ENCODE data around the gene MIGA1. TPM values are rescaled to one million over a fixed set of nuclear protein-coding genes. Genes with fewer than 3 reads are reported as not detected.
A peak's percentile ranks its signal among the peaks of the same experiment; 100 is the strongest.
"Not testable (repeated sequence)": the region's sequence is repeated elsewhere in the genome, so short reads cannot be mapped to it uniquely, and the experiment has no call there.

Gene MIGA1
- total and polyA plus RNA-seq, 9 of the 15 experiments (the other 6 are each of a cell fraction or from before 2014, with no cell fraction given): 1.6 to 5.1 (median 2.9) TPM

DNA sequence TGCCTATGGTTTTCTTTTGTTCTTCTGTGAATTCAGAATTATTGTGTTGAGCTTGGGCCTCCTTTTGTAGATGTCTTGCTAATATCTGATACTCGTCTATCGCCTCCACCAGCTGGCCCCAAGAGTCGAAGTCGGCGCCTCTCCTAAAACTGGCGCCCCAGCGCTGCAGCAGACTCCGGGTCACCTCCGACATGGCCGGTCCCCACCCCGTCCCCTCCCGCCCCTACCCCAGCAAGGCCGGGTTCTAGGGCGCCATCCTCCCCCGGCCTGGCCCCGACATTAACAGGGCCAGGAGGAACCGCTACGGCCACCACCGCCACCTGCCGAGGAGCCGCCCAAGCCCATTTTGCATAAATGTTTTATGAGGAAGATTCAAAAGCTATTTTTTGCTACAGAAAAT is 32.1 kb downstream of the MIGA1 start:
- BruUV-seq (replicated peaks); CTCF ChIA-PET (ENCODE audit: low intra/inter-chr PET ratio): not testable (repeated sequence)

DNA sequence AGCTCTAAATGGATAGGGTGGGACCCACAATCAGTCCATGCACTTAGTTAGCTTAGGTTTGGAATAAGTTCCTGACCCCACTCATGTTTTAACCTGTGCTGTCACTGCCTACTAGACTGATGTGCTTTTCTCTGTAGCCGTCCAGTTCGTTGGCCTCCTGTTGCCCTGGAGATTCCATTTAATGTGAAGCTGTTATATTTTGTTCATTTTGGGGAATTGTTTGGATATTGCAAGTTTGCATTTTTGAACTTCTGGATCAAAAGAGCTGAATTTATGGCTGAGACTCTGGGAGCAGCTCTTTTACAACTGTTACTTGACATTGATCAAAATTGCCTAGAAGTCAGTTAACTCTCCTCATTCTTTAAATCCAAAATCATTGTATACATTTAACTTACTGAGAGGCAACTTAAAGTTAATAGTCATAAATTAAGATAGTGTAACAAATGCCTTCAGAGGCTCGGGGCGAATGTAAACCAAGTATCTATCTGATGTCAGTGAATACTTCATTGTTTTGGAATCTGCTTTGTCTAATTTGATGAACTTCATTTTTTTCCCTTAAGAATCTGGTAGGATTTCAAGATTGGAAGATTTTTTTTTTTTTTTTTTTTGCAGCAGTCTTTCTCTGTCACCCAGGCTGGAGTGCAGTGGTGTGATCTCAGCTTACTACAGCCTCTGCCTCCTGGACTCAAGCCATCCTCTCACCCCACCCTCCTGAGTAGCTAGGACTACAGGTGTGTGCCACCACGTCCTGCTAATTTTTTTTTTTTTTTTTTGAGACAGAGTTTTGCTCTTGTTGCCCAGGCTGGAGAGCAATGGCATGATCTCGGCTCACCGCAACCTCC is 38.1 kb downstream of the MIGA1 start:
- Histone ChIP-seq H3K9me3 (replicated peaks; ENCODE audit: control insufficient read depth, insufficient read depth, low read depth, low read length) (no peaks in the 10 kb centered on the region), H3K27me3 (ENCODE audit: control insufficient read depth in 2 of 2, insufficient read depth in 2 of 2, low read length in 2 of 2) (no peaks in the 10 kb centered on the region), H3K9me1 (ENCODE audit: control insufficient read depth, insufficient read depth, low read length) (no peaks in the 10 kb centered on the region), H3K79me2 (ENCODE audit: control insufficient read depth, insufficient read depth, low read length) (no peaks in the 10 kb centered on the region), H3K36me3 (ENCODE audit: control insufficient read depth, insufficient read depth, low read length) (peaks cover 28% of the 10 kb centered on the region; the same call in 2 of the 3 replicates), H3K27ac (ENCODE audit: extremely low read depth, low read depth, low read length) (no peak overlapping the region), H3K4me2 (ENCODE audit: insufficient read depth, low read length) (no peak overlapping the region), H4K20me1 (replicated peaks; ENCODE audit: control insufficient read depth, insufficient read depth, low read length) (no peaks in the 10 kb centered on the region), H2AFZ (ENCODE audit: low read depth, low read length) (no peak overlapping the region), H3K4me1 (replicated peaks in 1 of 2; ENCODE audit: control insufficient read depth in 2 of 2, insufficient read depth in 2 of 2, low read length in 2 of 2) (no peaks in the 10 kb centered on the region), H3K9ac (ENCODE audit: insufficient read depth in 1 of 2, low read depth in 2 of 2, low read length in 2 of 2) (no peak overlapping the region), H3K4me3 (no peak overlapping the region)
- intact Hi-C loops (cut with micrococcal nuclease): no loop called here
- ChIA-PET POLR2A (interaction anchor here (0.7 kb wide), 2 partner anchors 17 to 21 kb away, joined by 3 to 4 read pairs; no protein-coding TSS in a partner anchor), CTCF (ENCODE audit: low intra/inter-chr PET ratio) (interaction anchor here (0.6 kb wide), 1 partner anchor 9 kb away, joined by 5 read pairs; no protein-coding TSS in a partner anchor)
- peak; percentile 29 for FAIRE-seq
- WGBS (ENCODE audit: insufficient coverage, low coverage, missing lambda C conversion rate): 87% methylated on average over 6 of the region's 7 CpGs
- DNase-seq (ENCODE audit: extremely low read depth in 1 of 4, low spot score in 3 of 4): no peak
- TF ChIP-seq ZNF316 (IDR thresholded peaks at IDR 0.05): peak; percentile 61
- no peak for TF ChIP-seq NFIC (IDR thresholded peaks at IDR 0.05)
- no peak for TF ChIP-seq RBM17 (IDR thresholded peaks at IDR 0.05; ENCODE audit: borderline replicate concordance, low read depth, low read length)
- TF ChIP-seq C11orf30 (IDR thresholded peaks at IDR 0.05; ENCODE audit: low read depth): peak; percentile 58; the same call in 1 of the 2 replicates
- BruUV-seq (replicated peaks): no TSS peak
- ATAC-seq: no peak
- in situ Hi-C loops (cut with MboI): no loop called here

More for the DNA sequence above, 32.1 kb downstream of the MIGA1 start:
- peak; percentile 88 for ATAC-seq
- DNase-seq (ENCODE audit: extremely low read depth in 1 of 4, low spot score in 3 of 4); intact Hi-C loops (cut with micrococcal nuclease); H3K4me1 ChIP-seq (replicated peaks in 1 of 2; ENCODE audit: control insufficient read depth in 2 of 2, insufficient read depth in 2 of 2, low read length in 2 of 2); H3K9me3 ChIP-seq (replicated peaks; ENCODE audit: control insufficient read depth, insufficient read depth, low read depth, low read length); H3K9me1 ChIP-seq (ENCODE audit: control insufficient read depth, insufficient read depth, low read length); H3K79me2 ChIP-seq (ENCODE audit: control insufficient read depth, insufficient read depth, low read length); in situ Hi-C loops (cut with MboI); H3K4me3 ChIP-seq; H4K20me1 ChIP-seq (replicated peaks; ENCODE audit: control insufficient read depth, insufficient read depth, low read length); H3K4me2 ChIP-seq (ENCODE audit: insufficient read depth, low read length); FAIRE-seq; H3K27ac ChIP-seq (ENCODE audit: extremely low read depth, low read depth, low read length); H2AFZ ChIP-seq (ENCODE audit: low read depth, low read length); H3K9ac ChIP-seq (ENCODE audit: insufficient read depth in 1 of 2, low read depth in 2 of 2, low read length in 2 of 2); H3K27me3 ChIP-seq (ENCODE audit: control insufficient read depth in 2 of 2, insufficient read depth in 2 of 2, low read length in 2 of 2): not testable (repeated sequence)
- H3K36me3 ChIP-seq (ENCODE audit: control insufficient read depth, insufficient read depth, low read length): peaks cover 32% of the 10 kb centered on the region; the same call in 2 of the 3 replicates
- 100% methylated on average over 1 of the region's 21 CpGs for WGBS (ENCODE audit: insufficient coverage, low coverage, missing lambda C conversion rate)
- POLR2A ChIA-PET: interaction anchor here (0.6 kb wide), 2 partner anchors 18 to 36 kb away, joined by 3 read pairs; no protein-coding TSS in a partner anchor

Data from K562 (cell line).